Stimulated activated CD8-positive, alpha-beta memory T cell treated with anti-CD3 and anti-CD28 coated beads, Interleukin-4, amount 100 ng/mL, for 4 hours (primary cell): ENCODE measurements around the gene LINGO4.

ENCODE experiments used
- DNase-seq, 2 donors: peaks; one replicate each; pipeline ENCODE4 v3.0.0-alpha.2; 2020; ENCODE audit warnings: low read depth in 2 of 2, low spot score in 1 of 2

The LINGO4 gene

GRCh38 chr1:151814426-151814825, 9.2 kb upstream of the LINGO4 start:
- no peak for DNase-seq

- no peak for DNase-seq
These were observed 8.2 kb upstream of the LINGO4 start for GRCh38 chr1:151813271-151813977.

- no peak for DNase-seq
These were observed 6.0 kb upstream of the LINGO4 start for GRCh38 chr1:151811181-151811580.

GRCh38 chr1:151809985-151810556, 4.9 kb upstream of the LINGO4 start:
- DNase-seq, result no peak

DNA sequence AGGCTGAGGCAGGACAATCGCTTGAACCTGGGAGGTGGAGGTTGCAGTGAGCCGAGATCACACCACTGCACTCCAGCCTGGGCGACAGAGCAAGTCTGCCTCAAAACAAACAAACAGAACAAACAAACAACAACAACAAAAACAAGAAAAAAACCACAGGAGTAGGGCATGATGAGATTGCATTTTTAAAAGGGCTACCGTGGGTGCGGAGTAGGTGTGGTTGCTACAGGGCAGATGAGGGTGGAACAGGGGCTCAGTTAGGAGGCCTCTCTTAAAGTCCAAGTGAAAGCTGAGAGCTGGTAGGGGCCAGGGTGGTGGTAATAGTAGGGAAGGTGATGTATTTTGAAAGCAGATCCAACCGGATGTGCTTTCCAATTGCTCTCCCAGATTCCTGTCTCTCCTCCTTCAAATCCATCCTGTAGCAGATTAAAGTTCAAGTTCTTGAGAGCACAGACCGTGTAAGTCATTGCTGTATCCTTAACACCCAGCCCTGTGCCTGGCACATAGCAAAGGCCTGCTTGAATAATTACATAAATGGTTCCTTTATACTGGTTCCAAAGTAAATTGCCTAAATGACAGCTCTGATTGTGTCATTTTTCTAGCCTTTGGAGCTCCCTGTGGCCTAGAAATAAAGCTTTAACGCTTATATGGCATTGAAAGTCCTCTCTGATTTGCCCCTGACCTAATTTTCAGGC, 4.2 kb upstream of the LINGO4 start:
- DNase-seq, result no peak

GRCh38 chr1:151807766-151808165, 2.5 kb upstream of the LINGO4 start:
- DNase-seq, result no peak

GRCh38 chr1:151807131-151807530, 1.9 kb upstream of the LINGO4 start:
- no peak for DNase-seq

- no peak for DNase-seq
These were observed 951 bp upstream of the LINGO4 start for GRCh38 chr1:151806170-151806569.

DNA sequence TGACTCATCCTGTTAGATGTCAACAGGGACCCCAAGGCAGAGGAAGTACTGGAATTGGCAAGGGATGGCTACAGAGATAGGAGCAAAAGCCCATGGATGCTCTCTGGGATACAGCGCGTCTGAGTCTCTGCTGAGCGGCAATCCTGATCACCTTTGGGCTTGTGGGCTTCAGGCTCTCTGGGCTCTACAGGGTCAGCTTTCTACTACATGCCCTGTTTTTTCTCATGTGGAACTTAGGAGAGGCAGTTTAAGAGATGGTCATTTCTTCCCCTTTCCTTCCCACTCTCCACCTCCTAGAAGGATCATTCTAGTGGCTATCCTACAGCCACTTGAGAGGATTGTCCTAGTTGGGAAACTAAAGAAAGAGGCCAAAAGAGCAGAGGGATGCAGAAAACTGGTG, 1.3 kb downstream of the LINGO4 start:
- DNase-seq, result no peak

DNA sequence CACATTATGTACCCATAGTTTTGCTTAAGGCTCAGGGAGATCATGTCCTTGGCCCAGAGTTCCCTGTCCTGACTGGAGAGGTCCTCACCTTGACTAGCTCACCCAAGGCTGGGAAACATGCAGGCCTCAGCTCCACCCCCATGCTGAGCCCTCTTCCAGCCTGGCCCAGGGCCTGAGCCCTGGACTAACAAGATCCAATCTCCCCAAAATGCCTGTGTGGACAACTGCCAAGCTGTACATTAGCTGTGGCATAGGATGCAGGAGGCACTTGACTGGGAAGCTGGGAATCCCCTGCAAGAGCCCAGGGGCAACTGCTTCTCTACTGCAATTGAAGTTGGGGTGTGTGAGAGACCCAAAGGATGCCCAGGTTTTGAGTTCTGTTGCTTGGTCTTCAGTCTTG, 2.1 kb downstream of the LINGO4 start:
- no peak for DNase-seq

DNA sequence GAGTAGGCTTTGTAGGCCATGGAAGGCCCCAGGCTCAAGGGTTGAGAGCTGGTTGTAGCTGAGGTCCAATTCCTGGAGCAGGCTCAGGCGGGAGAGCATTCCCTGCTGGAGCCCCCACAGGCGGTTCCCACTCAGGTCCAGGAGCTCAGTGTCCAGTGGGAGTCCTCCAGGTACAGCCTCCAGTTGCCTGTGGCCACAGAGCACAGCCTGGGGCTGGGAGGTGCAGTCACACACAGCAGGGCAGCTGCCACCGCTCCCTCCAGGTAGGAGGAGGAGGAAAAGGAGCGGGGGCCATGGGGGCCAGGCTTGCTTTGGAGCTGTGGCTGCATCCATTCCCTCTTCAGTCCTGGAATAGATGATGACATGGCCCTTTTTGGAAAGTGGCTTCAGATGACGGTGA, 2.8 kb downstream of the LINGO4 start:
- DNase-seq, result no peak

GRCh38 chr1:151801846-151802245, 3.4 kb downstream of the LINGO4 start:
- DNase-seq, result no peak

DNA sequence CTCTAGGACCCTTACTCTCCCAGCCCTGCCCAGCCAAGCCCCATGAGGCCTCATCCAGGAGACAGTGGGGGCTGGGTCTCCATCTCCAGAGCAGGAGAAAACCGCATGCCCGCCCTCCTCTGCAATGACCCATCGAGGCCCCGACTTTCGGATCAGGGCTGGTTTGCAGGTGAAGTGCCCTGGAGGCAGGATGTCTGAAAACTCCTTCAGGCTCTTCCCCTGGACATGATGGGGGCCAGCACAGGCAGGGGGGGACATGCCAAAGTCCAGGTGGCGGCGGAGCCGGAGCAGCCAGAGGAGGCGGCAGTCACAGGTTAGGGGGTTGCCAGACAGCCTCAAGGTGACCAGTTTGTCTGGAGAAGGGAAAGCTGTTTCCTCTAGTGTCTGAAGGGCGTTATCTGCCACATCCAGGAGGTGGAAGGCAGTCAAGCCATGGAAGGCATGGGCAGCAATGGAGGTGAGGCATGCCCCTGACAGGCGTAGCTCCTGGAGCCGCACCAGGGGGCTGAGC, 3.9 kb downstream of the LINGO4 start:
- no peak for DNase-seq

- DNase-seq, result no peak
These were observed 4.4 kb downstream of the LINGO4 start for GRCh38 chr1:151800830-151801229.

DNA sequence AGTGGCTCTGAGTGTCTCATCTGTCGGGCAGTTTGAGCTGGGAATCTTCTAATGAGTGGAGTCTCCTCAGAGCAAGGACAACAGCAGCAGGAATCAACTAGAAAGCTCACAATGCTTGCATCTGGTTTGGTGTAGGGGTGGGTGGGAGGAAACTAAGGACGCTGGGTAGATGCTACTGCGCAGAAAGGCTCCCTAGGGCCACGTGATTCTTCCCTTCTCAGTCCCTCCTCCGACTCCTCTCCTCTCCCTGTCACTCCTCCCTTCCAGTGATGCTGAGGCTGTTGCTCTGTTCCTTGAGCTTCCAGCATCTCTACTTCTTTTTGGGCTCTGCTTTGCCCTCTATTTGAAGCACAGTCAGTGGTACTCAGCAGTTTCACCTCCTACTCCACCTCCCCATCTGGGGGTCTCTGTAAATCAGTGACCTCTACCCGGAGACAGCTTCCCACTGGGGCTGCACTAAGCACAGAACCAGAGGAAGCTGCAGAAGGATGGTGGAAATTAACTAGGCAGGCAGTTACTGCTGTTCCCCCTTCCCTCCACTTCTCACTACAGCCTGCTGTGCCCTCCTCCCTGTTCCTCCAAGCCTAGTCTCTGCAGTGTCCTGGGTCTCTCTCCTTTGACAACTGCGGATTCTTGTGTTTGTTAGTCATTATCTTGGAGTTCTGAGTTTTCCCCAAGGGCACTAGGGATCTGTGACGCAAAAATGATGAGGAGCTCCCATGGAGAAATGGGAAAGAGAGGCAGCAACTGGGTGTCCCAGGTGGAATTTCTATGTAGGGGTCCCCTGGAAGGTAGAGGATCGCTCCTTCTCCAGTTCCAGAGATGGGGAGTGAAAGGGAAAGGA, 5.8 kb downstream of the LINGO4 start:
- DNase-seq, result no peak

DNA sequence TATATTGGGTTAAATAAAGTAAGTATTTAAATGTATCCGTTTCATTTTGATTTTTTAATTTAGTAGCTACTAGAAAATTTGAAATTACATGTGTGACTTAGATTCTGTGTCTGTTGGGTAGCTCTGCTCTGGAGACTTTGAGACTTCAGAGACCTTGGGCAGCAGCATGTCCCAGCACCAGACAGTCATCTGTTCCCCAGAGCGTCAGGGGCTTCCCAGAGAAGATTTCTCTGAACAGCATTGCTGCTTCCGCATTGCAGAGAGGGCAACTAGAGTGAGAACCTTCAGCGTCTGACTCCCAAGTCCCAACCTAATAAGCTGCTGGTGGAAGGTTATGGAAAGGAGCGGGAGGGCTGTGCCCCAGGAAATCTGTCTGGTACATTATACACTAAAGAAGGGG, 6.6 kb downstream of the LINGO4 start:
- DNase-seq, result no peak

GRCh38 chr1:151790940-151791651, 14.1 kb downstream of the LINGO4 start:
- no peak for DNase-seq

DNA sequence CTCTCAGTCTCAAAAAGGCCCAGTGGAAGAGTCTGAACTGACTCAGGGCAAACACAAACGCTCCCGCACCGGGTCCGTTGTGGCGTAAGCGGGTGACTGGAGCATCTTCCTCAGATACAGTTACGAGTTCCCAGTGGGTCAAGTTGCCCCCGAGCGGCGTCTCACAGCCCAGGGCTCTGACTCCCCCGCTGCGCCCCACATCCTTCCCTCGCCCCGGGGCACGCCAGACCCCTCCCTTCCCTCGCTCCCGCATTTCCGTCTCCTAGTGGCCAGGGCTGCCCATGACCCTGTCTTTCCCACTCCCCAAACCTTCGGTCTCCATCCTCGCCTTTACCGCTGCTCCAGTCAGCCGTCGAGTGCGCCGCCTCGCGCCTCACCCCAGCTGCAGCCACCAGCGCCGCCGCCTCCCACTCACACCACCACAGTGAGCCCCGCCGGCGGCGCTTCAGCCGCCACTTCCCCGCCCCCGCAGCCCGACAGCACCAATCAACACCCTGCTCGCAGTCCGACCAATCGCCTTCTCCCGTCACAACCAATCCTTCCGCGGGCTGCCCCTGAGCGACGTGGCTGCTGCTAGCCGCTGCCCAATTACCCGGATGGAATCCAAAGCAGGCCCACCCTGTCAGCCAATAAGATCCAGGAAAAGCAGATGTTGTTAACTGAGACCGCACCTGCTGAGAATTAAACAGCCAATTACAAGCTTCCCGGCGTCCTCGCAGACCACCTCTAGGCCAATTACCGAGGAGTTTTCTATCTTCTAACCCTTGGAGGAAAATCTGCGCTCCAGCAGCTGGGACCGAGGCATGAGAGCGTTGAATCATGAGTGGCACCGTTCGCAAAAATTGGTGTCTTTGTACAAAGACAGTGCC, 14.9 kb downstream of the LINGO4 start, which contains the start of gene TDRKH:
TDRKH (minus strand) TSS at position 430 of the 869 bp plus-strand sequence. CDS start 7,478 bp downstream, outside the sequence.
- DNase-seq, result peak; percentile 96 to 99

- no peak for DNase-seq
These were observed 17.5 kb downstream of the LINGO4 start for GRCh38 chr1:151787689-151788088.

GRCh38 chr1:151783796-151784195, 21.4 kb downstream of the LINGO4 start:
- no peak for DNase-seq
